Embryonic facial prominence (tissue), 1 donor: ENCODE data around the gene MNT.
A peak's percentile ranks its signal among the peaks of the same experiment; 100 is the strongest.

Experiments used
- DNase-seq: peaks from one replicate; pipeline ENCODE4 v3.0.0-alpha.2; 2016; ENCODE audit errors: extremely low spot score

The MNT gene

DNA sequence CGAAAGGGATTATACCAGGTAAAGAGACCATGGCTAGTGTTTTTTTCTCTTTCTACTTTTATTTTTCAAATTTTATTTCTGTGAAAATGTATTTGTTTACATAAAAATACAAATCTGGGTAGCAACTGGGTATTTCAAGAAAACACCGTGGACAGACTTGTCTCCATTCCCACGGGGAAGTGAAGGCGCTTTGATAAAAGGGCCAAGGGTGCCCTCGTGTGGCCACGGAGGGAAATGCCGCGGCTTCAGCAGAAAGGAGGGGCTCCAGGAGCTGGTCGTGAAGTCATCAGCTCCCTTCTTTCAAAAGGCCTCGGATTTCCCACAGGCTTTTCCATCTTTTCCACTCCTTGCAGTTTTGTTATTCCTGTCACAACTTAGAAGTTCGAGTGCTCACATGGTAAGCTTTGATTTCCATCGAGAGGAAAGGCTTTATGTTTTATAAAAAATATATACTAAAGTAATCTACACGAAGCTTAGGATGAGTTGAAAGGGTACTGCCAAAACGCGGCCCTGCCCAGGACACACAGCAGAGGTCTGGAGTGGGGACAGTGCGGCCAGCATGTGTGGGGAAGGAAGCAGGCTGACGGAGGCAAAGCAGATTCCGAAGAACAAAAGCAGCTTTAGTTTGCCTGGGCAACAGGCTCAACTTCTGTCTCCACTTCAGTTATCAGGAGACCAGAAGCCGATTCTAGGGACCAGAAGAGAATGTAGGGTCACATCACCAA lies 15.3 kb upstream of the MNT start:
- DNase-seq, result peak; percentile 71

- DNase-seq, result peak; percentile 5
These were observed 14.2 kb upstream of the MNT start for GRCh38 chr17:2415081-2415480.

DNA sequence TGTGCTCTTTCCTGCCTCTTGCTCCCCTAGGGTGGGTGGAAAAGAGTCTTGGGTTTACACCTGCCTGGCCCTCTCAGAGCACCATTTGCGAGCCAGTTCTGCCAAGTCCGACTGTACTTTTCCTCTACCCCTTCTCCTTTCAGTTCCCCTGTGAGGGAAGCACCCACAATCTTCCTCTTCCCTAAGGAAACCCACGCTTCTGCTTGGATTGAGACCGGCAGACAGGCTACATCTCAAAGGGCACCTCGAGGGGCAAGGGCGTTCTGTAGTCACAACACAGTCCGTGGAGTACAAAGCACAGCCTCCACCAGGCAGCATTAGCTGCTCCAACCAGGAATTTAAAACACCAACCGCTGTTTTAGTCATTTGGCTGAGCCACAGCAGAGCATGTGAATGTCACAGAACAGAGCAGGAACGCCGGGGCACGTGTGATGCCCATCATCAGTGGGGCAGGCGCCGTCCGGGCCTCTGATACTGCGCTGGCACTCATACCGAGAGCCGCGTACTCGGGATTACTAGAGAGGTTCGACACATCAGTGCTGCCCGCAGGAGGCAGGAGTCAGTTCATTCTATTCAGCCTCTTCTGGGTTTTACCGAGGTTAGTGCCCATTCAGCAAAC lies 13.7 kb upstream of the MNT start:
- no peak for DNase-seq

DNA sequence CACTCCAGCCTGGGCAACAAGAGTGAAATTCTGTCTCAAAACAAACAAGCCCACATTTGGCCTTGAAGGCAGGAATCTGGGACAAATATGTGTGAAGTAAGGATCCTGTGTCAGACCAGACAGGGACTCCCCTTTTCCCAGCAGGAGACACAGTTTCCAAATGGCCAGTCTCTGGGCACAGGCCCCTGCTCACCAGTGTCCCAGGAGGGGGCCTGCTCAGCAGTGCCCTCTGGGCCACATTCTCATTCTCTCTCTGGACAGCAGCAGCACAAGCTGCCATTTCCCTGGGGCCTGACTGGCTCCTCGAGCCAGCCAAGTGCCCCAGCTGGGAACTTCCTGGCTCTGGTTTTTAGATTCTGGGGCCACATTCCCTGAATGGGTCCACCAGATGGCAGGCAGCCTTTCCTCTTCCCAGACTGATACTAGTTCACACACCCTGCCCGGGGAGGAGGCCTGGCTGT lies 11.7 kb upstream of the MNT start:
- peak; percentile 4 for DNase-seq

- no peak for DNase-seq
These were observed 10.1 kb upstream of the MNT start for GRCh38 chr17:2410951-2411350.

GRCh38 chr17:2406903-2407790 lies 6.3 kb upstream of the MNT start:
- no peak for DNase-seq

- no peak for DNase-seq
These were observed 5.5 kb upstream of the MNT start for GRCh38 chr17:2406271-2406902.

GRCh38 chr17:2405247-2405926 lies 4.5 kb upstream of the MNT start:
- DNase-seq, result no peak

GRCh38 chr17:2403044-2403443 lies 2.2 kb upstream of the MNT start:
- DNase-seq, result no peak

- DNase-seq, result no peak
These were observed 1.7 kb upstream of the MNT start for GRCh38 chr17:2402544-2402943.

- peak; percentile 97 for DNase-seq
These were observed 764 bp upstream of the MNT start for GRCh38 chr17:2401426-2402221.

DNA sequence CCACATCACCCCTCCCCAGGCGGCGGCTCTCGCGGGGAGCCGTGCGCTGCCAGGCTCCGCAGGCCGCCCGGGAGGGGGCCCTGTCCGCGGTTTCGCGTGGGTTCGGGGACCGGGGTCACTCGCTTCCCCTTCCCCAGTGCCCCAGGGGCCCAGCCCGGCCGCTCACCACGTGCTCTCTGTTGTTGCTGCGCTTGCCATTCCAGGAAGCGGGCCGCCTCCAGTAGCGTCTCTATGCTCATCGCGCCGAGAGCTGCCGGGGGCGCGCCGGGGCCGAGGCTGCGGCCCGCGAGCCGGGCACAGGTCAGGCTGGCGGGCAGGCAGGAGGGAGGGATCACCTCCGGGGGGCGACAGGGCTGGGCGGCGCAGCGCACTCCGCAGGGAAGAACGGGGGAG lies 390 bp downstream of the MNT start:
- no peak for DNase-seq

- peak; percentile 91 for DNase-seq
These were observed 1.0 kb downstream of the MNT start for GRCh38 chr17:2399572-2400473.

DNA sequence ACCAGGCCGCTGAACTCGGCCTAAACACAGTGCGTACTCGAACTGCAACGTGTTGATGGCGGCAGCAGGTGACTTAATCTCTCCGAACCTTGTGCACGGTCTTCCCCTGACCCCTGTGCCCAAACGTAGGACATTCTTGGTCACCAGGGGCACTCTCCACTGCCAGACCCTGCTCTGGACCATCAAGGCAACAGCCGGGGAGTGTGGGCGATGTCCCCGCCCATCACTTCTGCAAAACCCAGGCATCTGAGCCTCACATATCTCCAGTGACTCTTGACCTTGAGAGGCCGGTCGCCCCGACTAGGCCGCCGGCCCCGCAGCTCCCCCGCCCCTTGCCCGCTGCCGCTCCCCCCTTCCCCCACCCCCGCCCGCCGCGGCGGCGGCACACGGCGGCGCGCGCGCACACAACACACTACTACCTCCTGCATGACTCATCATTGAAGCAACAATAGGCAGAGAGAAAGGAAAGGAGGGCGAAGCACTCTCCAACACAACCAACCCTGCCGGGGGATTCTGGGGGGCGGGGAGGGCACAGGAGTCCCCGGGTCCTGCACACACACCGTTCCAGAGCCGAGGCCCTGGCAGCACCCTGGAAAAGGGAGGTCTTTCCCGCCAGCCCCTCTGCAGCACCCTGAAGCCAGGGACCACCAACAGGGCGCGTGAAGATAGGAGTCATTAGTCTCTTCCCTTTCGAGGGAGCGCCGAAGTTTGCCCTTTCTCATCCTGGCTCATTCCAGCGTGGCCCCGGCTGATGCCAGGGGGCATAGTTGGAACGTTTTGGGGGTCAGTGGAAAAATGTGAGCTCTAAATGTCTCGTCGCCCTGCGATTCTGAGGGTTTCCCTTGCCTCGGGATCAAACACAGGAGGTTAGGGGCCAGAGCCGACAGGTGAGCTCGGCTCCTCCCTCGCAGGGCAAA lies 1.9 kb downstream of the MNT start:
- DNase-seq, result peak; percentile 63

DNA sequence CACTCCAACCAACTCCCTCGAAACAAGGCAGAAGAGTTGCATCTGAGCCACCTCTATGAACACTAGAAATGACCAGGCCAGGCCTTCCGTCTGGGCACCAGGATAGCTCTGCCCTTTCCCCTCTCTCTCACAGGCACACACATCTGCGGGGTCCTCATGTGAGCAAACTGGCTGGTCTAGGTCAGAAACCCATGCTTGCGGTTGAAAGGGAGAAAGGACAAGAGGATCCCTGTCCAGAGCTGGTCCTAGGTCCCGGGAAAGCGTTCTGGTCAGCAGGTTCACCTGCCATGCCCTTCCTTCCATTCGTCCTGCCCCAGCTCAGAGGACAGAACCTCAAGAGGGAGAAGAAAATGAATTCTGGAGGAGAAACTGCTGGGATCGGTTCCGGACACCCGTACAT lies 2.7 kb downstream of the MNT start:
- no peak for DNase-seq

DNA sequence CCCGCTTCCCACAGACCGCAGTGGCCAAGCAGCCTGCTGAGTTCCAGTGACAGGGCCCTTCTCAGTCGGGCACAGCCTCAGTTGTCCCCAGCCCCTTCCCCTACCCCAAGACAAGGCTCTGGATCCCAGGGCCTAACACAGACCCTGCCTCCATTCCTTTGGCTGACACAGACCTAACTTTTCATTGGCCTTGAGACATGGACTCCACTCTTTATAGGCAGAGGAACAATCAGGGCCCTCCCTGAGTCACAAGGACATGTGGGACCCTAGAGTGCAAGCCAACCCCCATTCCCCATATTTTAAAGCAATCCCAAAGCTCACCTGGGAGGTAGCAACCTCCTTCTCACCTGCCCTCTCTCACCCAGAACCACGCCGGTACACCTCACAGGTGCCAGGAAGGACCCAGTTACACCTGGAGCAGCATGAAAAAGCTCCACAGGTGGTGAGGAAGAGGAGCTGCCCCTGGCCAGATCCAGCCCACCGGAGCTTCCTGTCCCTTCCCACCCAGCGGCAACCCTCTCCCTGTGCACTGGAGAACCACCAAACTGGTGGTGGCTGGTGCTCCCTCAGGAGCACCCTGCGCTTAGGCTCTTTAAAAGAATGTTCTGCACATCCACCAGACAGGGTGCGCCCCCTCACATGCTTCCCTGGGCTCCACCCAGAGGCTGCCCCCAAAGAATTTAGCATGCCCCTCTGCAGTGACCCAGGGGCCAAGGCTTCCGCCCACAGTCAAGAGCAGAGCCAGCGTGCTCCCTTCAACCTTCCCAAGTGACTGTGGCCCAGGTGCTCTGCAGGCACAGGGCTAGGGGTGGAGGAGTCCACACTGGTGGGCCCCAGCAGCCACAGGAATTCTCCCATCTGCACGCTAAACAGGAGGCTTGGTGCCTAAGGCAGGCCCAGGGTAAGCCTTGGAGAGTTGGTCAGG lies 3.4 kb downstream of the MNT start:
- DNase-seq, result no peak

- DNase-seq, result peak; percentile 83
These were observed 4.2 kb downstream of the MNT start for GRCh38 chr17:2396568-2397246.
